Endothelial cell of umbilical vein (primary cell): Measurements from ENCODE around the gene SPOP. TPM values are rescaled to one million over a fixed set of nuclear protein-coding genes. Genes with fewer than 3 reads are reported as not detected.

Experiments used
- BruUV-seq: library from RNA; stranded (reverse); fragments of 400-500 nt; replicated peaks from 2 replicates; lab custom pipeline; 2021; lab: Mats Ljungman, UMichigan
- CTCF ChIA-PET: fragments of 300-600, 350-600 bp; sonication (Branson Sonifier 250); formaldehyde crosslinking; loops from one replicate; lab custom pipeline; 2021; ENCODE audit warnings: antibody characterized with exemption, inconsistent platforms; lab: Charles Lee
- POLR2A ChIA-PET: fragments of 300-600, 350-600 bp; sonication (Branson Sonifier 250); formaldehyde crosslinking; loops from one replicate; lab custom pipeline; 2021; ENCODE audit warnings: antibody characterized with exemption, inconsistent platforms; lab: Charles Lee
- DNase-seq: peaks from one replicate; pipeline ENCODE4 v3.0.0-alpha.2; 2011; ENCODE audit warnings: low read depth, low spot score
- FAIRE-seq: peaks from 2 replicates; lab custom pipeline; 2011; peaks lifted over from hg19 to GRCh38; lab: Jason Lieb, UNC
- H2AFZ ChIP-seq: 2 replicates; pipeline ENCODE4 v1.6.0; 2012; ENCODE audit warnings: low read depth, low read length, control low read depth, inconsistent platforms
- H3K27ac ChIP-seq: 2 replicates; pipeline ENCODE4 v1.5.1; 2011; ENCODE audit warnings: low read depth, mild to moderate bottlenecking, control low read depth, low read length, moderate library complexity; ENCODE audit not compliant: insufficient read depth
- H3K27me3 ChIP-seq, 2 experiments: 2 replicates each; pipeline versions ENCODE4 v1.6.0 to v1.6.1; 2011; ENCODE audit warnings: low read length in 2 of 2, mixed read lengths in 1 of 2; ENCODE audit not compliant: control insufficient read depth in 2 of 2, insufficient read depth in 2 of 2
- H3K36me3 ChIP-seq, 2 experiments: 2 replicates in 1 of 2; 3 replicates in 1 of 2; pipeline ENCODE4 v1.5.1; 2011; ENCODE audit warnings: low read length in 2 of 2, mild to moderate bottlenecking in 1 of 2, moderate library complexity in 1 of 2; ENCODE audit not compliant: control insufficient read depth in 2 of 2, insufficient read depth in 2 of 2; ENCODE audit errors: extremely low read depth in 1 of 2
- H3K4me1 ChIP-seq: 3 replicates; pipeline ENCODE4 v1.5.1; 2011; ENCODE audit warnings: mild to moderate bottlenecking, low read length; ENCODE audit not compliant: control insufficient read depth, insufficient read depth; ENCODE audit errors: extremely low read depth
- H3K4me2 ChIP-seq: 2 replicates; pipeline ENCODE4 v1.6.1; 2011; ENCODE audit warnings: low read length, control low read depth, mixed read lengths; ENCODE audit not compliant: insufficient read depth
- H3K4me3 ChIP-seq, 3 experiments: fragments of 200-600 bp in 1 of 3; sonication (generic), shearing (Covaris generic) in 1 of 3; replicated peaks in 1 of 3; 2 replicates each; pipeline ENCODE4 v1.5.1; 2011 to 2016; ENCODE audit warnings: control low read depth in 3 of 3, low read length in 3 of 3, mild to moderate bottlenecking in 2 of 3, inconsistent platforms in 1 of 3, low read depth in 1 of 3, moderate library complexity in 1 of 3; ENCODE audit not compliant: insufficient read depth in 1 of 3
- H3K79me2 ChIP-seq: 2 replicates; pipeline ENCODE4 v1.6.0; 2012; ENCODE audit warnings: low read length, inconsistent platforms; ENCODE audit not compliant: control insufficient read depth, insufficient read depth
- H3K9ac ChIP-seq: replicated peaks from 2 replicates; pipeline ENCODE3; 2011; ENCODE audit warnings: low read length, control low read depth; ENCODE audit not compliant: insufficient read depth; ENCODE audit errors: extremely low read depth
- H3K9me1 ChIP-seq: replicated peaks from 3 replicates; pipeline ENCODE4 v1.6.0; 2011; ENCODE audit warnings: mild to moderate bottlenecking, low read length; ENCODE audit not compliant: control insufficient read depth, insufficient read depth; ENCODE audit errors: extremely low read depth
- H3K9me3 ChIP-seq: replicated peaks from 2 replicates; pipeline ENCODE4 v1.5.1; 2012; ENCODE audit warnings: low read length, inconsistent platforms; ENCODE audit not compliant: control insufficient read depth, insufficient read depth
- H4K20me1 ChIP-seq: replicated peaks from 2 replicates; pipeline ENCODE3; 2011; ENCODE audit warnings: mild to moderate bottlenecking, low read length; ENCODE audit not compliant: control insufficient read depth, insufficient read depth; ENCODE audit errors: extremely low read depth
- EZH2 ChIP-seq: IDR thresholded peaks from 2 replicates; pipeline ENCODE4 v1.6.1; 2012; ENCODE audit warnings: borderline replicate concordance, low read depth, mild to moderate bottlenecking, moderate library complexity, low read length, inconsistent platforms; ENCODE audit not compliant: severe bottlenecking
- FOS ChIP-seq: IDR thresholded peaks from 2 replicates; pipeline ENCODE4 v1.6.1; 2011; ENCODE audit warnings: mild to moderate bottlenecking, low read length, moderate library complexity, borderline replicate concordance; ENCODE audit not compliant: insufficient read depth
- GATA2 ChIP-seq: IDR thresholded peaks from 2 replicates; pipeline ENCODE4 v1.7.0; 2011; ENCODE audit warnings: low read depth, mild to moderate bottlenecking, moderate library complexity, mixed read lengths, low read length; ENCODE audit not compliant: insufficient read length, insufficient read depth
- JUN ChIP-seq: IDR thresholded peaks from 2 replicates; pipeline ENCODE4 v1.6.1; 2011; ENCODE audit warnings: borderline replicate concordance, low read depth; ENCODE audit not compliant: insufficient read length, insufficient read depth
- MYC ChIP-seq: IDR thresholded peaks from one replicate; pipeline ENCODE4 v1.6.1; 2011; ENCODE audit warnings: mild to moderate bottlenecking, low read depth, low read length
- POLR2A ChIP-seq: IDR thresholded peaks from 2 replicates; pipeline ENCODE4 v1.6.1; 2012; ENCODE audit warnings: low read depth, mild to moderate bottlenecking, control low read depth, low read length
- POLR2AphosphoS5 ChIP-seq: IDR thresholded peaks from 2 replicates; pipeline ENCODE4 v1.6.1; 2012; ENCODE audit warnings: low read depth, mild to moderate bottlenecking, control low read depth, low read length, moderate library complexity; ENCODE audit not compliant: insufficient read depth
- dilution Hi-C: fragments of 300-500 bp; cut with MboI; formaldehyde crosslinking; loops from one replicate; pipeline ENCODE4 v1.15.0; 2019; ENCODE audit warnings: low sequenced_read_pairs; ENCODE audit not compliant: extremely low pct_ligation_motif_present
- intact Hi-C: fragments of 100-400 bp; cut with micrococcal nuclease; formaldehyde crosslinking; loops from one replicate; pipeline ENCODE4 v1.10.0; 2022
- polyA plus RNA-seq, 4 experiments: library from polyadenylated mRNA; depleted of rRNA in 3 of 4; stranded (reverse) in 3 of 4; unstranded in 1 of 4; fragments of >200 nt; gene quantifications; 2 replicates each; pipeline versions ENCODE4 v1.2.1 to v1.2.3, GENCODE V29; 2011 to 2012; ENCODE audit warnings: missing spikeins in 1 of 4
- total RNA-seq: library from RNA; stranded (reverse); gene quantifications from 2 replicates; pipeline ENCODE4 v1.2.3, GENCODE V29; 2021
- TF ChIP-seq, protein P1 (sequence below): IDR thresholded peaks from 2 replicates; pipeline ENCODE4 v1.6.1; 2011; ENCODE audit not compliant: insufficient read depth, insufficient read length
- TF ChIP-seq, protein P2 (sequence below), 2 donors: IDR thresholded peaks; 1 replicate in 1 of 2; 2 replicates in 1 of 2; pipeline ENCODE4 v1.5.1; 2011; ENCODE audit warnings: low read length in 2 of 2, mild to moderate bottlenecking in 2 of 2, moderate library complexity in 2 of 2, control low read depth in 1 of 2, inconsistent platforms in 1 of 2, low read depth in 1 of 2; ENCODE audit not compliant: insufficient read depth in 1 of 2; ENCODE audit errors: extremely low read depth in 1 of 2

Gene SPOP
- total and polyA plus RNA-seq, 2 donors (not counting 3 experiments of a cell fraction or from before 2014, with no cell fraction given) = 46.9 to 61.0 TPM

- Histone ChIP-seq H3K9me1 (no peaks in the 10 kb centered on the region), H3K27me3 (no peaks in the 10 kb centered on the region), H3K9me3 (no peaks in the 10 kb centered on the region), H3K4me1 (peaks cover 13% of the 10 kb centered on the region), H4K20me1 (no peaks in the 10 kb centered on the region), H3K4me2 (no peak overlapping the region), H2AFZ (no peak overlapping the region), H3K9ac (no peak overlapping the region), H3K79me2 (no peaks in the 10 kb centered on the region), H3K27ac (no peak overlapping the region), H3K4me3 (no peak overlapping the region), H3K36me3 (no peaks in the 10 kb centered on the region)
- CTCF ChIA-PET = interaction anchor here (0.8 kb wide), 1 partner anchor 9 kb away, joined by 4 read pairs; no protein-coding TSS in a partner anchor
- intact Hi-C loops = no loop called here
- POLR2A ChIA-PET = no interaction called here
- DNase-seq = no peak
- dilution Hi-C loops = no loop called here
- FAIRE-seq = no peak
- BruUV-seq = no TSS peak
- no peak for TF ChIP-seq POLR2A
These were observed 98.4 kb downstream of the SPOP start for GRCh38 chr17:49579522-49579921.

- no peaks in the 10 kb centered on the region for H3K79me2 ChIP-seq
- DNase-seq = no peak
- H3K9ac ChIP-seq = no peak overlapping the region
- no peak overlapping the region for H2AFZ ChIP-seq
- TF ChIP-seq POLR2A = no peak
- no peak for TF ChIP-seq JUN
- no peak for TF ChIP-seq FOS
- no peak for TF ChIP-seq POLR2AphosphoS5
- no peak for TF ChIP-seq MYC
- TF ChIP-seq, protein P1, sequence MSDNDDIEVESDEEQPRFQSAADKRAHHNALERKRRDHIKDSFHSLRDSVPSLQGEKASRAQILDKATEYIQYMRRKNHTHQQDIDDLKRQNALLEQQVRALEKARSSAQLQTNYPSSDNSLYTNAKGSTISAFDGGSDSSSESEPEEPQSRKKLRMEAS = no peak
- TF ChIP-seq, protein P2, sequence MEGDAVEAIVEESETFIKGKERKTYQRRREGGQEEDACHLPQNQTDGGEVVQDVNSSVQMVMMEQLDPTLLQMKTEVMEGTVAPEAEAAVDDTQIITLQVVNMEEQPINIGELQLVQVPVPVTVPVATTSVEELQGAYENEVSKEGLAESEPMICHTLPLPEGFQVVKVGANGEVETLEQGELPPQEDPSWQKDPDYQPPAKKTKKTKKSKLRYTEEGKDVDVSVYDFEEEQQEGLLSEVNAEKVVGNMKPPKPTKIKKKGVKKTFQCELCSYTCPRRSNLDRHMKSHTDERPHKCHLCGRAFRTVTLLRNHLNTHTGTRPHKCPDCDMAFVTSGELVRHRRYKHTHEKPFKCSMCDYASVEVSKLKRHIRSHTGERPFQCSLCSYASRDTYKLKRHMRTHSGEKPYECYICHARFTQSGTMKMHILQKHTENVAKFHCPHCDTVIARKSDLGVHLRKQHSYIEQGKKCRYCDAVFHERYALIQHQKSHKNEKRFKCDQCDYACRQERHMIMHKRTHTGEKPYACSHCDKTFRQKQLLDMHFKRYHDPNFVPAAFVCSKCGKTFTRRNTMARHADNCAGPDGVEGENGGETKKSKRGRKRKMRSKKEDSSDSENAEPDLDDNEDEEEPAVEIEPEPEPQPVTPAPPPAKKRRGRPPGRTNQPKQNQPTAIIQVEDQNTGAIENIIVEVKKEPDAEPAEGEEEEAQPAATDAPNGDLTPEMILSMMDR (IDR thresholded peaks at IDR 0.05; ENCODE audit: extremely low read depth in 1 of 2, insufficient read depth in 1 of 2, low read depth in 1 of 2, low read length in 2 of 2) = no peak
- no peak for TF ChIP-seq GATA2
- no peak for TF ChIP-seq EZH2
- no TSS peak for BruUV-seq
- no peak for FAIRE-seq
- H3K27ac ChIP-seq = no peak overlapping the region
- H4K20me1 ChIP-seq = no peaks in the 10 kb centered on the region
- intact Hi-C loops (no loop called here), dilution Hi-C loops (no loop called here)
- no peaks in the 10 kb centered on the region for H3K9me1 ChIP-seq
- H3K27me3 ChIP-seq = no peaks in the 10 kb centered on the region
- H3K36me3 ChIP-seq = no peaks in the 10 kb centered on the region
- CTCF ChIA-PET = interaction anchor here (0.8 kb wide), 1 partner anchor 9 kb away, joined by 4 read pairs; no protein-coding TSS in a partner anchor
- H3K4me3 ChIP-seq = no peak overlapping the region
- H3K9me3 ChIP-seq = no peaks in the 10 kb centered on the region
- POLR2A ChIA-PET = no interaction called here
- H3K4me1 ChIP-seq = peaks cover 13% of the 10 kb centered on the region
- no peak overlapping the region for H3K4me2 ChIP-seq
These were observed 98.9 kb downstream of the SPOP start for GRCh38 chr17:49578952-49579500.
